GM20000 (cell line): ENCODE results near the gene NBPF1.
"Not testable (repeated sequence)": the region's sequence is repeated elsewhere in the genome, so short reads cannot be mapped to it uniquely, and the experiment has no call there.

Source experiments
- DNase-seq: peaks from one replicate; pipeline ENCODE4 v3.0.0; 2012; ENCODE audit warnings: low spot score
- TF ChIP-seq, protein P1 (sequence below): IDR thresholded peaks from 2 replicates; pipeline ENCODE4 v1.5.1; 2012; ENCODE audit warnings: mild to moderate bottlenecking, control low read depth; ENCODE audit errors: extremely low read depth, missing control alignments

The NBPF1 gene

DNA sequence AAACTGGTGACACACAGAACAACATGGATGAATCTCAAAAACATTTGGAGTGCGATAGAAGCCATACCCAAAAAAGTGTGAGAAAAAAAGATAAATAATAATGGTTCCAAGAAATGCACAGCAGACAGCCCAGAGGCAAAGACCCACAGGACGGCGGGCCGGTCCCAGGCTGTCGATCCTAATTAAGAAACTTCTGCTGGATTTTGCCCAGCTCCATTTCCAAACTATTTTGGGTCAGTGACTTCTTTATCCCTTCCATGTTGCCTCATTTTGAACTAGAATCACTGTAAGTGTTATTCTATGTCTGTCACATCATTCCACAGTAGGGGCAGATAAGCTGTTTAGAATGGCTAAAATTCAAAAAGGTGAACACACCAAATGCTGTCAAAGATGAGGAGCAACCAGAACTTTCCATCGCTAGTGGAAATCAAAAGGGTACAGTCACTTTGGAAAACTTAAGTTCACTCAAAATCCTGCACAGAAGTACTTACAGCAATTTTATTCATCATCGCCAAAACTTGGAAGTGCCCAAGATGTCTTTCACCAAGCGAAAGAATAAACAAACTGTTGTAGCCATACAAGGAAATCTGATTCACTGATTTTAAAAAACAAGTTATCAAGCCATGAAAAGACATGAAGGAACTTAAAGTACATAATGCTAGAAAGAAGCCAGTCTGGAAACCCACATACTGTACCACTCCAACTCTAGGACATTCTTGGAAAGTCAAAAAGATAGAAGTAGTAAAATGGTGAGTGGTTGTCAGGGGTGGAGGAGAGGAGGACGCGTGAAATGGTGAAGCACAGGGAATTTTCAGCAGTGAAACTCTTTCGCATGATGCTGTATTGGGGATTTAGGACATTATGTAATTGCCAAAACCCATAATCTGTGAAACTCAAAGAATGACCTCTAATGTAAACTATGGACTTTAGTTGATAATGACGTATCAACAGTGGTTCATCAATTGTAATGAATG lies 7.5 kb downstream of the NBPF1 start:
- no peak for DNase-seq
- TF ChIP-seq, protein P1, sequence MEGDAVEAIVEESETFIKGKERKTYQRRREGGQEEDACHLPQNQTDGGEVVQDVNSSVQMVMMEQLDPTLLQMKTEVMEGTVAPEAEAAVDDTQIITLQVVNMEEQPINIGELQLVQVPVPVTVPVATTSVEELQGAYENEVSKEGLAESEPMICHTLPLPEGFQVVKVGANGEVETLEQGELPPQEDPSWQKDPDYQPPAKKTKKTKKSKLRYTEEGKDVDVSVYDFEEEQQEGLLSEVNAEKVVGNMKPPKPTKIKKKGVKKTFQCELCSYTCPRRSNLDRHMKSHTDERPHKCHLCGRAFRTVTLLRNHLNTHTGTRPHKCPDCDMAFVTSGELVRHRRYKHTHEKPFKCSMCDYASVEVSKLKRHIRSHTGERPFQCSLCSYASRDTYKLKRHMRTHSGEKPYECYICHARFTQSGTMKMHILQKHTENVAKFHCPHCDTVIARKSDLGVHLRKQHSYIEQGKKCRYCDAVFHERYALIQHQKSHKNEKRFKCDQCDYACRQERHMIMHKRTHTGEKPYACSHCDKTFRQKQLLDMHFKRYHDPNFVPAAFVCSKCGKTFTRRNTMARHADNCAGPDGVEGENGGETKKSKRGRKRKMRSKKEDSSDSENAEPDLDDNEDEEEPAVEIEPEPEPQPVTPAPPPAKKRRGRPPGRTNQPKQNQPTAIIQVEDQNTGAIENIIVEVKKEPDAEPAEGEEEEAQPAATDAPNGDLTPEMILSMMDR: no peak

DNA sequence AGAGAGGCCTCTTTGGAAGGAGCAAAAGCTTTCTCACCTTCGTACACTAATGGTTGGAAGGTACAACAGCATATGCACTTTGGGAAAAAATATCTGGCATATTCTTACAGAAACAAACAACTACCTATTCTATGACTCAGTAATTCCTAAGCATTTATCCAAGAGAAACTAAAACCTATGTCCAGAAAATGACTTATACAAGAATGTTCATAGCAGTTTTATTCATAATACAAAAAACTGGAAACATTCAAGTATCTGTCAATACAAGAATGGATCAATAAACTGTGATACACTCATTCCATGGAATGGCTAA lies 8.2 kb downstream of the NBPF1 start:
- no peak for DNase-seq
- TF ChIP-seq, protein P1: no peak

DNA sequence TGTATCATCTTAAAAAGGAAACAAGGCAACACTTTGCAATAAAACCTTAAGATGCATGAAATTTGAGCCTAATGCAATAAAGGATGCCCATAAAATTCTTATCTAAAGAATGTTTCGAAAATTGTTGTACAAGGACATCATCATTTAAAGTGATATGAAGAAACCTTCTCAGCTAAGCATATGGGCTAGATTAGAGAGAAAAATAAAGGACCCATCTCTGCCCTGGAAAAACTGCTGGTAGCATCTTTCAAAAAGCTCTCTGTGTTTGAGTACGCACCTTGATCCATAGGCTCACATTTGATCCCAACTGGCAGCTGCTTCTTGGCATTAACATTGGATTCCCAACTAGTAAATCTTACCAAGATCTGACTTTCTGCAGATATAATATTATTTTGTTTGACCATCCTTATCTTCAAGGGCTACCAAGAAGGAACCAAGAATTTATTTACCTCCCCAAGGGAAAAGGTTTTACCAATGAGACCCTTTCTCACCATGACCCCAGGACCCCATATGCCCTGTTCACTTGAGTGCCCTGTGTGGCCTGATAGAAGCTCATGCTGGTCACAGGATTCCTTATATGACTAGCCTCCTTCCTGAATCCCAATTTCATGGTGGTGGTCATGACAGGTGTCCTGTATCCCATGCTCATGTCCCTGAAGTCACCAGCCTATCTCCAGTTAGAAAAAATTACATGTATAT lies 8.7 kb downstream of the NBPF1 start:
- not testable (repeated sequence) for DNase-seq

DNA sequence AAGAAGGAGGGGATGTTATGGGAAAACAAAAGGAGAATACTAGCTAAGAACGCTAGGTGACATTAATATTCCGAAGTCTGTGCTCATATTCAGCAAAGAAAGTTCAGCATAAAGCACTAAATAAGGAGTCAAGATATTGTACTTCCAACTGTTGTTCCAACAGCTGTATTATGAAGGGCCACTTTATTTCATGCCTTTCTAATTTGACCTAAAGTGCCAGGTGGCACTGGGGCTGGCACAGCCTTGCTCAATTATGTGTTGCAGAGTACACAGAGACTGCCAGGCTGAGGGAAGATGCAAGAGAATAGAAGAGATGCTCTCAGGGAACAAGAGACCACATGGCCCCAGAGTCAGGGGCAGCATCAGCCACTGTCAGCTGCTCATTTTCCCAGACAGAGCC lies 9.7 kb downstream of the NBPF1 start:
- not testable (repeated sequence) for DNase-seq

DNA sequence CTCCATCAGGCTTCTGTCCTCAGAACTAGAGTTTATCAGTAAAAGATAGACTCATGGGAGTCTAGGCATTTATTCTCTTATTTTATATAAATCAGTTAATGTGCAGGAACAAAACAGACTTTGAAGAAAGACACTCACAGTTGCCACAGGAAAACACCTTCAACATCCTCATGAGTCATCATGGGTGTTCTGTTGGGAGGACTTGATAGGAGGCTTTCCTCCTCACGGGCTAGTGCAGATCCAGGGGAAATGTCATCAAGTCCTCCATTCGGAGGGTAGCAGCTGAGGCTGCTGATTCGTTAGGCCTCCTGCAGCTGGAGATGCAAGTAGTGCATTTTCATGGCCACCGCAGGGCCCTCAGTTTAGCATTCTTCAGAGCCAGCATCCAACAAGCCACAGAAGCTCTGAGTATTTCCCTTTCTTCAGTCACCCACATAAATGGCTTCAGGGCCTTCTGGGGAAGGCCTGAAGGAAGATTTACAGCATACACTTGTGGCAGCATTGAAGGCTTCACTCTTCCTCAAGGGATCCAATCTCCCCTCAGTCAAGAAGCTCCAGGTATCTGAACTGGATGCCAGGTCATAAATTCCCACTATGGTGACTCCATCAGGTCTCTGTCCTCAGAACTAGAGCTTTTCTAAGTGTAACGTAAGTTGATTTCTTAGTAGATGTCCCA lies 10.9 kb downstream of the NBPF1 start:
- not testable (repeated sequence) for DNase-seq

DNA sequence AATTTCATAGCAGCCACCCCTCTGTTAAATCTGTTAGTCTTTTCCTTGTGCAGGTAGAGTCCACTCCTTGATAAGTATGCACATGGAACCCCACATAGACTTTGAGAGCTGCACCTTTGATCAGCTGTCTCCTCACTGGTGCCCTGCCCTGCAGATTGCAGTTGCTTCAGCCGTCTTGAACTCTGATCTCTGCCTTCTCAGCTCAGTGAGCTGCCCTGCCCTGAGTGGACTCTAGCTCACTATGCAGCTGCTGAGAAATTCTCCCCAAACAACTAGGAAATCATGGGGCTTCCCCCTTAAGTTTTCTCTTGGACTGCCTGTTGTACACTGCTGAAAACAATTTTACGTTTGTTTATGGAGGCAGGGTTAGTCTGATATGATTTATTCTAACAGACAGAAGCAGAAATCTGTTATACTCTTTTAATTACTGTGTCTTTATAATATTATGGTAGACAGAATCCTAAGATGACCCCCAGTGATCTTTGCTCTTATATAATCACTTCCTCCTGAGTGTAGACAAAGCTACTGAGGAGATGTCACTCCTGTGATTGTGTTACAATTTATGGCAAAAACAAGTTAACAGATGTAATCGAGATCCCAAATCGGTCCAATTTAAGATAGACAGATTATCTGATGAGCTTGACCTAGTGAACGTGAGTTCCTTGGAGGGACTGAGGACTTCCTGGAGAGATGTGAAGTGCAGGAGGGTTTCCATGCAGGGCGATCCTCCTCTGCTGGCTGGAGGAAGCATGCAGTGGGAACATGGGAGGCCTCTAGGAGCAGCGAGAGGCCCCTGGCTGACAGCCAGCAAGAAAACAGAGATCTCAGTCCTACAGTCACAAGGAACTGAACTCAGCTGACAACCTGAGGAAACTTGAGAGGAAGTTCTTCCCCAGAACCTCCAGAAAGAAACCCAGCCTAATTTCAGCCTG lies 12.2 kb downstream of the NBPF1 start:
- DNase-seq: not testable (repeated sequence)

DNA sequence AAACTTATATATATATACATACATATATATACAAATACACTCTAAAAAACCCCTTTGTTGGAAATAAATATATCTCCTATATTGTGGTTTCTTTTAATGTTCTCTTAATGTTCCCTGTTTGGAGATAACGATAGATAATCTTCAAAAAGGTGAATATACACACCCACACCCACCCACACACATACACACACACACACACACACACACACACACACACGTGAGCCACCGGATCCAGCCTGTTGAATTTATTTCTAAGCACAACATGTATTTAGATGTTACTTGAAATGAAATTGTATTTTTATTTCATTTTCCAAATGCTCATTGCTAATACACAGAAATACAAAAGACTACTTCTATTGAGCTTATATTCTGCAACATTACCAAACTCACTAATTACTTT lies 14.0 kb downstream of the NBPF1 start:
- DNase-seq: not testable (repeated sequence)

DNA sequence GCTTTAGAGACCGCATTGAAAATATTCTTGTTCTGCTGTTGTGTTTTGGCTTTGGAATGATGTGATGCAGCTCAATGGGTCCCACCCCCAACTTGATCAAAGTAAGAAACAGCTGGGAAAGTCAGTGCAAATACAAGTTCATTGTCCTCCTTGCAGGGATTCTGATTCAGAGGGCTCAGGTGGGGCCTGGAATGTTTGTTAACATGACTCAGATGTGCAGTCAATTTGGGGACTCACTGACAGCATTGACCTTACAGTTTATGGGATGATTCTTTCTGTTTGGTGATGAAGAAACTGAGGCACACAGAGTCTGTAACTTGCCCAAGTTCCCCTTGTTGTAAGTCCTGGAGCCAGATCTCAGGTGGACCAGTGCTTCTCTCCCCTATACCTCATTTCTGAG lies 18.1 kb downstream of the NBPF1 start:
- DNase-seq: not testable (repeated sequence)

DNA sequence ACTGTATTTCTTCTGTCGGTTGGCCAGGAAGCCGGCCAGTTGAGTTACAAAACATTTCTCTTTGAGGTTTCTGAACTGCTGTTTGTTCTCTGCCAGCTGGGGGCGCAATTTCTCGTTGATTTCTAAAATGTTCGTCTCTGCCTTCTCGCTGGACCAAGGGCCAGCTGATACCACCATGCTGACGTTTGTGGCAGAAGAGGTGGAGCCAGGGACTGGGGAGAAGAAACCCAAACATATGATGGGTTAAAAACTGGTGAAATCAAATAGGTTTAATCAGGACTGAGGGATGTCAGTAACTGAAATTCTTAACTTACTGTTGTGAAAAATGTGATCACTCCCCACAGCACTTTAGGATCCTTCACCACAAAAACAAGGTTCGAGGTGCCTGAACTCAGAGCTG lies 21.5 kb downstream of the NBPF1 start:
- DNase-seq: not testable (repeated sequence)

DNA sequence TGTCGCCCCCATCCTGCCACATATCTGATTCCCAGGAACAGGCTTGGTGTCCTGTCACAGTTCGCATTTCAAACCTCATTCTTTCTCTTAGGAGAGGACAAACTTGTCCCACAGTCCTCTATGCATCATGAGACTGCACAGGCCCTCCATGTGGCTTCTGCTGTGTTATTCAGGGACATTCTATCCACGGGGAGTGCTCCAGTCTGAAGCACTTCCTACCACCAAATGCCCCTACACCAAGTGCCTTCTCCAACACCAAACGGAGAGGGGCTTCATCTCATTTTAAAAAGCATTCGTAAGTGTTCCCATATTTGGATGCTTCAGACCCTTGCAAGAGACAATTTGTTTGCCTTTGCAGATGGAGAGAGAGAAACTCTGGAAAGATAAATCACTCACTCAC lies 25.3 kb downstream of the NBPF1 start:
- not testable (repeated sequence) for DNase-seq

DNA sequence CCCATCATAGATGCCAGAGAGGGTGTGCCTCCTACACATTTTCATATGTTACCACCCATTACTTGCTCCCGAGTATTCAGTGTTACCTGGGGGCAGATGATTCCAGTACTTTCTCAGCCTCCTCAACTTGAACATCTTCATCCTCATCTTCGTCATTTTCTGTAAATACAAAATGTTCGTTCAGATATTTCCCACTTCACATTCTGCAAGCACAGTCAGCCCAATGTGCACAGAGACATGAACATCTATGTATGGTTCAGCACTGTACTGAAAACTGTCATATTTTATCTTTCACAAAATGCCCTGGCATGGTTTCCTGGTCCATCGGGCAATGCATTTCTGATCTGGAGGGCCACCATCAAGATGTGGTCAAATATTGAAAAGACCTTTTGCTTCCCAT lies 25.7 kb downstream of the NBPF1 start:
- DNase-seq: not testable (repeated sequence)

DNA sequence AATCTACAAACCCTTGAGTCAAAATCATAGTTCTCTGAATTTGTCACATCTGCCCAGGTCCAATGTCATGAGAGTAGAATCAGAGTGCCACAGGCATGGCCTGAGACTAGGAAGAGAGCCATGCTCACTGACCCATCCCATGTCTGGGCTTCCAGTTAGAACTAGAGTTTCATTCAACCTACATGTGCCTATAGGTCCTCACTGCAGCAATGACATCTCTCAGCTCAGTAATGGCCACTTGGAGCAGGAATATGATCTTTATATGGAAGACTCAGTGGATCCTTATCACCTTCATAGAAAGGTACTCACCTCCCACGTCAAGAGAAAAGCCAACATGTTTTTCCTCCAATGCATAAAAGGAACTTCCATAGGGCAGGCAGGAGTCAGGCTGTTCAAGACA lies 48.0 kb downstream of the NBPF1 start:
- not testable (repeated sequence) for DNase-seq

DNA sequence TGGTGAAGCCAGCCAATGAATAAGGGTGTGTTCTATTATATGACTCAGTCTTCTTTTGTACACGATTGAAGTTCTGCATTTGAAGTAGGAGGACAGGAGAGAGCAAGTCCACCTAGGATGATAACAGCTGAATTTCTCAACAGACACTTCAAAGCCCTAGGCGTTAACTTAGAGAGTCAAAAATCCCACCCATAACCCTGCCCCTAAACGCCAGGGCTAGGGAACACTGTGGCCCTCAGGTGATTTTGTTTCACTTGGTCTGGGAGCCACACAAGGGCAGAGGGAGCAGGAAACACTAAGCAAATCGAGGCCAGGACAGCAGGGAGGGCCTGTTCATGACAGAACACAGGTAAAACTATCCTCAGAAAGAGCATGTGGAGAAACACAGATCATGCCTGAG lies 52.3 kb downstream of the NBPF1 start:
- DNase-seq: not testable (repeated sequence)

DNA sequence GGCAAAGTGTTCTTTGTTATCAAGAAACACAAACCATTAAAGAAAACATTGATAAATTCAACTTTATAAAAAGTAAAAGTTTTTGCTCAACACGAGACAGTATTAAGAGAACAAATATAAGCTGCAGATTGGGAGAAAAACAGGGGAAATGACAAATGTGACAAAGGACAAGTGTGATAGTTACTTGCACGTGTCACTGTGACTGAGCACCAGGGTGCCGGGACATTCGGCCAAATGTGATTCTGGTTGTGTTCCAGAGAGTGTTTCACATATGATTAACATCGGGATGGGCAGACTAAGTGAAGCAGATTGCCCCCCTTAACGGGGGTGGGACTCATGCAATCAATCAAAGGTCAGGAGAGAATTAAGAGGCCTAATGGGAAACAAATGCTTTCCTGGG lies 52.9 kb downstream of the NBPF1 start:
- not testable (repeated sequence) for DNase-seq

DNA sequence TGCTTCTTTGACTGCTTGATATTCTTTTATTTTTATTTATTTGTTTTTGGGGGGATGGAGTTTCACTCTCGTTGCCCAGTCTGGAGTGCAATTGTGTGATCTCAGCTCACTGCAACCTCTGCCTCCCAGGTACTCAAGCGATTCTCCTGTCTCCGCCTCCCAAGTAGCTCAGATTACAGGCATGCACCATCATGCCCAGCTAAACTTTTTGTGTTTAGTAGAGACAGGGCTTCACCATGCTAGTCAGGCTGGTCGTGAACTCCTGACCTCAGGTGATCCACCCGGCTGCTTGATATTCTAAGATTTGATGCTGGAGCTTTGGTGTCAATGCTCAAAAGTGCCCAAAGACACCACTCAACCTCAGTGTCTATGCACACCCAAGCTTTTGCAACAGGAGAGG lies 53.7 kb downstream of the NBPF1 start:
- not testable (repeated sequence) for DNase-seq

DNA sequence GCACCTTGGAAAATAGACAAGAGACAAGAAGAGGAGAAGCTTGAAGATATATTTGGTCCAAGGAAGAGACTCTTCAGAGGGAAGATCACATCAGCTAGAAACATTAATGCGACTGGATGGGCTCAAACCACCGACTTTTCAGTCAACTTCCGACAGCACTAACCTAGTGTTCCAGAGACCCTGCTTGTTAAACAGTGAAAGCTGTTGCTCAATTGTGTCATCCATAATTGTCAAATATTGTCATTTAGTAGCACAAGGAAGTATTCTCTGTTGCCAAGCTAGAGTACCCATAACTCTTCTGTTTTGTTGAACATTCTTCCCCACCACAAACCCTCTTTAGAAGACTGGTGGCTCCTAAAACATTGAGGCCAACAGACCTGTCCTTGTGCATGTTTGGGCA lies 56.3 kb downstream of the NBPF1 start:
- not testable (repeated sequence) for DNase-seq

DNA sequence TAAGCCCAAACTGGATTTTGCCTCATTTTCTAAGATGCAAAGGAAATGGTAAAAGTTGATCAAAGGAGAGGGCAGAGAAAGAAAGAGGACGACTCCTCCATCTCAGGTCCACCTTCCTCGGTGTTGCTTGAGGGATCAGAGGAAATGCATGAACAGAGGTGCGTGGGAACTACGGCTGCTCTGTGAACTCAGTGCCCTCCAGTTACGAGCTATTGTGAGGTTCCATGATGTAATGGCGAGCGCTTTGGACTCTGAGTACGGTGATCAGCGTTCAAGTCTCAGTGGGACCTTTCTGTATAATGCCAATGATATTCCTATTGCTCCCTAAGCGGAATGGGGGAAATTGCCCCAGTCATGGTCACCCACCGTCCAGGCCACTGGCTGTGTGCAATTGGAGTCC lies 60.1 kb downstream of the NBPF1 start:
- DNase-seq: not testable (repeated sequence)
